ENCODE data around the gene AFP.
A peak's percentile ranks its signal among the peaks of the same experiment; 100 is the strongest.

The AFP gene

GRCh38 chr4:73415807-73416238 lies 20.2 kb upstream of the AFP start:
- no peak for DNase-seq

GRCh38 chr4:73416423-73417087 lies 19.5 kb upstream of the AFP start:
- DNase-seq: no peak

GRCh38 chr4:73417342-73417741 lies 18.7 kb upstream of the AFP start:
- DNase-seq: no peak

- no peak for DNase-seq
These were observed 18.0 kb upstream of the AFP start for GRCh38 chr4:73417973-73418372.

- no peak for DNase-seq
These were observed 17.3 kb upstream of the AFP start for GRCh38 chr4:73418677-73419076.

GRCh38 chr4:73419106-73420038 lies 16.6 kb upstream of the AFP start:
- DNase-seq: no peak

- no peak for DNase-seq
These were observed 15.4 kb upstream of the AFP start for GRCh38 chr4:73420615-73421014.

- no peak for DNase-seq
These were observed 14.1 kb upstream of the AFP start for GRCh38 chr4:73421708-73422457.

- DNase-seq: no peak
These were observed 13.6 kb upstream of the AFP start for GRCh38 chr4:73422458-73422752.

GRCh38 chr4:73423184-73423583 lies 12.8 kb upstream of the AFP start:
- DNase-seq: no peak

GRCh38 chr4:73426666-73427065 lies 9.4 kb upstream of the AFP start:
- DNase-seq: no peak

- DNase-seq: no peak
These were observed 6.9 kb upstream of the AFP start for GRCh38 chr4:73429118-73429517.

- no peak for DNase-seq
These were observed 6.0 kb upstream of the AFP start for GRCh38 chr4:73429826-73430587.

GRCh38 chr4:73431813-73432168 lies 4.2 kb upstream of the AFP start:
- no peak for DNase-seq

GRCh38 chr4:73432169-73433000 lies 3.6 kb upstream of the AFP start:
- DNase-seq: no peak

GRCh38 chr4:73433140-73433539 lies 2.9 kb upstream of the AFP start:
- no peak for DNase-seq

- peak; percentile 0 for DNase-seq
These were observed 1.7 kb upstream of the AFP start for GRCh38 chr4:73434311-73434710.

- DNase-seq: no peak
These were observed 895 bp downstream of the AFP start for GRCh38 chr4:73436674-73437557.

GRCh38 chr4:73437558-73437956 lies 1.5 kb downstream of the AFP start:
- DNase-seq: no peak

- DNase-seq: no peak
These were observed 2.0 kb downstream of the AFP start for GRCh38 chr4:73438048-73438447.

- no peak for DNase-seq
These were observed 2.7 kb downstream of the AFP start for GRCh38 chr4:73438582-73439215.

Measured in amniotic stem cell (primary cell).